ENCODE measurements around the gene MYORG.

Gene MYORG

DNA sequence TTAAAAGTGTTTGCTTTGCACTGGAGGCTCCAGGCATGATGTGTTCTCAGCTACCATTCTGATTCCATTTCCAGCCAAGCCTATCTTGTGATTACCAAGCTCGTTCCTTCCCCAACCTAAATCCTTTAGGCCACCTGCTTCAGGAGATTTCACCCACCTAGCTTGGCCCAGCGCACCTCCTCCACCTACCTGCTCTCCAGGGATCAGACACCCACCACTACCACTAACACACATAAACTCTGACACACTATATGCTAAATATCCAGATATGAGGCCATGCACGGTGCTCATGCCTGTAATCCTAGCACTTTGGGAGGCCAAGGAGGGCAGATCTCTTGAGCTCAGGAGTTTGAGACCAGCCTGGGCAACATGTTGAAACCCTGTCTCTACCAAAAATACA, 2.4 kb downstream of the MYORG start:
- no peak overlapping the region for H3K9ac ChIP-seq (ENCODE audit: low read length)
- no peaks in the 10 kb centered on the region for H3K79me2 ChIP-seq (ENCODE audit: low read length)
- H3K27ac ChIP-seq (ENCODE audit: low read length), result no peak overlapping the region
- H3K36me3 ChIP-seq (replicated peaks; ENCODE audit: low read depth, low read length), result no peaks in the 10 kb centered on the region
- no peak overlapping the region for H3K4me2 ChIP-seq (ENCODE audit: low read length)
- TF ChIP-seq, protein P1, sequence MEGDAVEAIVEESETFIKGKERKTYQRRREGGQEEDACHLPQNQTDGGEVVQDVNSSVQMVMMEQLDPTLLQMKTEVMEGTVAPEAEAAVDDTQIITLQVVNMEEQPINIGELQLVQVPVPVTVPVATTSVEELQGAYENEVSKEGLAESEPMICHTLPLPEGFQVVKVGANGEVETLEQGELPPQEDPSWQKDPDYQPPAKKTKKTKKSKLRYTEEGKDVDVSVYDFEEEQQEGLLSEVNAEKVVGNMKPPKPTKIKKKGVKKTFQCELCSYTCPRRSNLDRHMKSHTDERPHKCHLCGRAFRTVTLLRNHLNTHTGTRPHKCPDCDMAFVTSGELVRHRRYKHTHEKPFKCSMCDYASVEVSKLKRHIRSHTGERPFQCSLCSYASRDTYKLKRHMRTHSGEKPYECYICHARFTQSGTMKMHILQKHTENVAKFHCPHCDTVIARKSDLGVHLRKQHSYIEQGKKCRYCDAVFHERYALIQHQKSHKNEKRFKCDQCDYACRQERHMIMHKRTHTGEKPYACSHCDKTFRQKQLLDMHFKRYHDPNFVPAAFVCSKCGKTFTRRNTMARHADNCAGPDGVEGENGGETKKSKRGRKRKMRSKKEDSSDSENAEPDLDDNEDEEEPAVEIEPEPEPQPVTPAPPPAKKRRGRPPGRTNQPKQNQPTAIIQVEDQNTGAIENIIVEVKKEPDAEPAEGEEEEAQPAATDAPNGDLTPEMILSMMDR (IDR thresholded peaks at IDR 0.05; ENCODE audit: low read depth, low read length), result no peak
- no peak for TF ChIP-seq EZH2phosphoT487 (IDR thresholded peaks at IDR 0.05; ENCODE audit: low read depth)
- H3K9me3 ChIP-seq (ENCODE audit: insufficient read depth, low read length), result no peaks in the 10 kb centered on the region
- no peak overlapping the region for H2AFZ ChIP-seq (ENCODE audit: low read depth, low read length)
- H4K20me1 ChIP-seq (ENCODE audit: insufficient read depth, low read length), result no peaks in the 10 kb centered on the region
- no peaks in the 10 kb centered on the region for H3K27me3 ChIP-seq (ENCODE audit: low read depth, low read length)
- peaks cover 6% of the 10 kb centered on the region; the same call in 1 of the 2 replicates for H3K4me1 ChIP-seq (ENCODE audit: low read length)
- H3K4me3 ChIP-seq (ENCODE audit: low read length), result no peak overlapping the region

- H3K27ac ChIP-seq (ENCODE audit: low read length), result no peak overlapping the region
- H3K79me2 ChIP-seq (ENCODE audit: low read length), result no peaks in the 10 kb centered on the region
- H3K4me3 ChIP-seq (ENCODE audit: low read length), result no peak overlapping the region
- H3K4me2 ChIP-seq (ENCODE audit: low read length), result no peak overlapping the region
- TF ChIP-seq EZH2phosphoT487 (IDR thresholded peaks at IDR 0.05; ENCODE audit: low read depth), result no peak
- TF ChIP-seq, protein P1 (IDR thresholded peaks at IDR 0.05; ENCODE audit: low read depth, low read length), result no peak
- H3K4me1 ChIP-seq (ENCODE audit: low read length), result peaks cover 6% of the 10 kb centered on the region; the same call in 1 of the 2 replicates
- H3K36me3 ChIP-seq (replicated peaks; ENCODE audit: low read depth, low read length), result no peaks in the 10 kb centered on the region
- H3K9ac ChIP-seq (ENCODE audit: low read length), result no peak overlapping the region
- H3K9me3 ChIP-seq (ENCODE audit: insufficient read depth, low read length), result no peaks in the 10 kb centered on the region
- H3K27me3 ChIP-seq (ENCODE audit: low read depth, low read length), result no peaks in the 10 kb centered on the region
- no peak overlapping the region for H2AFZ ChIP-seq (ENCODE audit: low read depth, low read length)
- no peaks in the 10 kb centered on the region for H4K20me1 ChIP-seq (ENCODE audit: insufficient read depth, low read length)
Observed at GRCh38 chr9:34373749-34374148, 2.9 kb downstream of the MYORG start.

DNA sequence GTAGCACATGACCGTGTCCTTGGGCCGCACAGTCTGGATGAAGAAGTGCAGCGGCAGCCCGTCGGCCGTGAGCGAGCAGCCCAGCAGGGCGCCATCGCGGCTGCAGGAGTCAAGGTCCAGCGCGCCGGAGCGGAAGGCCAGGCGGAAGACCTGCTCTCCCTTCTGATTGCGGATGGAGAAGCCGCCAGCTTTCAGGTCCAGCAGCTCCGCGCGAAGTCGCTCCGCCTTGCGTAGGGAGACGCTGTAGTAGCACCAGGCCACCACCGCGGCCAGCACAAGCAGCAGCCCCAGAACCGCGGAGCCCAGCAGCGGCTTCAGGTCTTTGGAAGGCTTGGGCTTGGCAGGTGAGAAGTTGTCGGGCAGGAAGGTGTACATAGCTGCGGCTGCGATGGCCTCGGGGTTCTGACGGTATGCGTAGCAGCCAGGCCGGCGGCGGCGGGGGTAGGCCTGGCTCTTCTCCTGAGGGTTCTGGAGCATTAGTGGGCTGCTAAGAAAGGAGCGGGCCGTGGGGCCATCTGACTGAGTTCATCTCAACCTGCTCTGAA, 4.2 kb downstream of the MYORG start:
- no peak overlapping the region for H3K4me2 ChIP-seq (ENCODE audit: low read length)
- H3K4me1 ChIP-seq (ENCODE audit: low read length), result peaks cover 6% of the 10 kb centered on the region; the same call in 1 of the 2 replicates
- H3K4me3 ChIP-seq (ENCODE audit: low read length), result no peak overlapping the region
- H3K9ac ChIP-seq (ENCODE audit: low read length), result no peak overlapping the region
- no peaks in the 10 kb centered on the region for H4K20me1 ChIP-seq (ENCODE audit: insufficient read depth, low read length)
- H3K36me3 ChIP-seq (replicated peaks; ENCODE audit: low read depth, low read length), result no peaks in the 10 kb centered on the region
- no peak overlapping the region for H2AFZ ChIP-seq (ENCODE audit: low read depth, low read length)
- no peak overlapping the region for H3K27ac ChIP-seq (ENCODE audit: low read length)
- TF ChIP-seq EZH2phosphoT487 (IDR thresholded peaks at IDR 0.05; ENCODE audit: low read depth), result no peak
- TF ChIP-seq, protein P1 (IDR thresholded peaks at IDR 0.05; ENCODE audit: low read depth, low read length), result no peak
- H3K79me2 ChIP-seq (ENCODE audit: low read length), result no peaks in the 10 kb centered on the region
- no peaks in the 10 kb centered on the region for H3K27me3 ChIP-seq (ENCODE audit: low read depth, low read length)
- H3K9me3 ChIP-seq (ENCODE audit: insufficient read depth, low read length), result no peaks in the 10 kb centered on the region

GRCh38 chr9:34371886-34372466, 4.7 kb downstream of the MYORG start:
- H3K27ac ChIP-seq (ENCODE audit: low read length), result no peak overlapping the region
- no peak overlapping the region for H3K4me3 ChIP-seq (ENCODE audit: low read length)
- H3K9ac ChIP-seq (ENCODE audit: low read length), result no peak overlapping the region
- no peak overlapping the region for H3K4me2 ChIP-seq (ENCODE audit: low read length)
- no peak overlapping the region for H2AFZ ChIP-seq (ENCODE audit: low read depth, low read length)
- H3K27me3 ChIP-seq (ENCODE audit: low read depth, low read length), result no peaks in the 10 kb centered on the region
- H3K36me3 ChIP-seq (replicated peaks; ENCODE audit: low read depth, low read length), result no peaks in the 10 kb centered on the region
- H4K20me1 ChIP-seq (ENCODE audit: insufficient read depth, low read length), result no peaks in the 10 kb centered on the region
- H3K79me2 ChIP-seq (ENCODE audit: low read length), result no peaks in the 10 kb centered on the region
- TF ChIP-seq EZH2phosphoT487 (IDR thresholded peaks at IDR 0.05; ENCODE audit: low read depth), result no peak
- TF ChIP-seq, protein P1 (IDR thresholded peaks at IDR 0.05; ENCODE audit: low read depth, low read length), result no peak
- peaks cover 6% of the 10 kb centered on the region; the same call in 1 of the 2 replicates for H3K4me1 ChIP-seq (ENCODE audit: low read length)
- no peaks in the 10 kb centered on the region for H3K9me3 ChIP-seq (ENCODE audit: insufficient read depth, low read length)
